HL-60 (cell line): ENCODE results near the gene NRP2.

Experiments used
- POLR2AphosphoS5 ChIP-seq: IDR thresholded peaks from 2 replicates; pipeline ENCODE4 v1.6.1; 2012; ENCODE audit warnings: low read depth
- SPI1 ChIP-seq: IDR thresholded peaks from 2 replicates; pipeline ENCODE4 v1.6.1; 2012; ENCODE audit warnings: low read depth, mild to moderate bottlenecking, borderline replicate concordance
- TF ChIP-seq, protein P1 (sequence below): IDR thresholded peaks from one replicate; pipeline ENCODE4 v1.5.1; 2011; ENCODE audit warnings: low read length, control low read depth, inconsistent platforms; ENCODE audit not compliant: insufficient read depth

DNA sequence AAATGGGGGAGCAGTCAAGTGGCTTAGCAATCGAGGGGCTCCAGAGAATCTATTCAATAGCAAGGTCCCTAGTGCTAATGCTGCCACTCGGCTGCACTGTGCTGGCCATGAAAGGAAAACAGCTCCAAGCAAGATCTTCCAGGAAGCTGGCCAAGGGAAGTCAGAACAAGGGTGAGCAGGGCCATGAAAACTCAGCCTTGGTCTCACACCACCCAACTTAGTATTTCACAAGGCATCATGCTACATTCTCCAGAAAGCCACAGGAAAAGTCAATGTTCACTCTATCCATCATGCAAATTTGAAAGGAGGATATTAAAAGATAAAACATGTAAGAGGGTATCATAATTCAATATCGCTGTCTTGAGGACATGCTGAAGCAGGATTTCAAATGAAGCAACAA is 35.7 kb downstream of the NRP2 start:
- TF ChIP-seq, protein P1, sequence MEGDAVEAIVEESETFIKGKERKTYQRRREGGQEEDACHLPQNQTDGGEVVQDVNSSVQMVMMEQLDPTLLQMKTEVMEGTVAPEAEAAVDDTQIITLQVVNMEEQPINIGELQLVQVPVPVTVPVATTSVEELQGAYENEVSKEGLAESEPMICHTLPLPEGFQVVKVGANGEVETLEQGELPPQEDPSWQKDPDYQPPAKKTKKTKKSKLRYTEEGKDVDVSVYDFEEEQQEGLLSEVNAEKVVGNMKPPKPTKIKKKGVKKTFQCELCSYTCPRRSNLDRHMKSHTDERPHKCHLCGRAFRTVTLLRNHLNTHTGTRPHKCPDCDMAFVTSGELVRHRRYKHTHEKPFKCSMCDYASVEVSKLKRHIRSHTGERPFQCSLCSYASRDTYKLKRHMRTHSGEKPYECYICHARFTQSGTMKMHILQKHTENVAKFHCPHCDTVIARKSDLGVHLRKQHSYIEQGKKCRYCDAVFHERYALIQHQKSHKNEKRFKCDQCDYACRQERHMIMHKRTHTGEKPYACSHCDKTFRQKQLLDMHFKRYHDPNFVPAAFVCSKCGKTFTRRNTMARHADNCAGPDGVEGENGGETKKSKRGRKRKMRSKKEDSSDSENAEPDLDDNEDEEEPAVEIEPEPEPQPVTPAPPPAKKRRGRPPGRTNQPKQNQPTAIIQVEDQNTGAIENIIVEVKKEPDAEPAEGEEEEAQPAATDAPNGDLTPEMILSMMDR: no peak
- TF ChIP-seq POLR2AphosphoS5 (no peak), SPI1 (no peak)
